CD14-positive monocyte (primary cell): ENCODE results near the gene CLDN7. TPM values are rescaled to one million over a fixed set of nuclear protein-coding genes. Genes with fewer than 3 reads are reported as not detected.

Experiments
- DNase-seq, 3 donors: peaks; one replicate each; pipeline ENCODE4 v3.0.0-alpha.2; 2011 to 2022
- H2AFZ ChIP-seq: 2 replicates; pipeline ENCODE4 v1.6.0; 2012; ENCODE audit warnings: mild to moderate bottlenecking, low read depth, low read length, inconsistent platforms; ENCODE audit not compliant: insufficient read depth, poor library complexity, severe bottlenecking
- H3K27ac ChIP-seq, 2 donors: 1 replicate in 1 of 2; 2 replicates in 1 of 2; pipeline ENCODE4 v1.5.1; 2012 to 2013; ENCODE audit warnings: low read length in 2 of 2, control low read depth in 1 of 2, inconsistent platforms in 1 of 2, low read depth in 1 of 2, mild to moderate bottlenecking in 1 of 2
- H3K27me3 ChIP-seq, 2 donors: one replicate each; pipeline versions ENCODE4 v1.6.0 to v1.6.1; 2011 to 2013; ENCODE audit warnings: low read length in 2 of 2; ENCODE audit not compliant: control insufficient read depth in 2 of 2, insufficient read depth in 2 of 2
- H3K36me3 ChIP-seq, 2 donors: replicated peaks in 1 of 2; 1 replicate in 1 of 2; 2 replicates in 1 of 2; pipeline versions ENCODE4 v1.5.1 to v1.6.1; 2012 to 2013; ENCODE audit warnings: low read length in 2 of 2, control low read depth in 1 of 2, inconsistent platforms in 1 of 2, mild to moderate bottlenecking in 1 of 2; ENCODE audit not compliant: insufficient read depth in 2 of 2, control insufficient read depth in 1 of 2
- H3K4me1 ChIP-seq, 2 donors: 1 replicate in 1 of 2; 2 replicates in 1 of 2; pipeline versions ENCODE4 v1.5.1 to v1.6.1; 2012 to 2013; ENCODE audit warnings: low read length in 2 of 2, control low read depth in 1 of 2, inconsistent platforms in 1 of 2, mild to moderate bottlenecking in 1 of 2, moderate library complexity in 1 of 2; ENCODE audit not compliant: insufficient read depth in 2 of 2, control insufficient read depth in 1 of 2
- H3K4me2 ChIP-seq: replicated peaks from 2 replicates; pipeline ENCODE3; 2012; ENCODE audit warnings: low read length, moderate library complexity, mild to moderate bottlenecking; ENCODE audit not compliant: poor library complexity, severe bottlenecking; ENCODE audit errors: extremely low read depth
- H3K4me3 ChIP-seq, 3 experiments: fragments of 200-600 bp in 1 of 3; sonication (generic) in 1 of 3; replicated peaks in 1 of 3; 1 replicate in 2 of 3; 2 replicates in 1 of 3; pipeline ENCODE4 v1.5.1; 2011 to 2013; ENCODE audit warnings: low read length in 3 of 3, mild to moderate bottlenecking in 3 of 3, control low read depth in 2 of 3, low read depth in 2 of 3, inconsistent platforms in 1 of 3, moderate library complexity in 1 of 3
- H3K79me2 ChIP-seq: 2 replicates; pipeline ENCODE4 v1.6.0; 2012; ENCODE audit warnings: mild to moderate bottlenecking, control low read depth, inconsistent platforms, low read length, moderate library complexity; ENCODE audit not compliant: insufficient read depth
- H3K9ac ChIP-seq: 2 replicates; pipeline ENCODE4 v1.6.0; 2017; ENCODE audit warnings: low read length, mild to moderate bottlenecking; ENCODE audit not compliant: insufficient read depth, poor library complexity, severe bottlenecking
- H3K9me3 ChIP-seq, 2 donors: replicated peaks in 1 of 2; 1 replicate in 1 of 2; 2 replicates in 1 of 2; pipeline versions ENCODE4 v1.5.1 to v1.6.1; 2012 to 2013; ENCODE audit warnings: low read length in 2 of 2, control low read depth in 1 of 2; ENCODE audit not compliant: control insufficient read depth in 1 of 2, insufficient read depth in 1 of 2
- H4K20me1 ChIP-seq: 2 replicates; pipeline ENCODE4 v1.6.0; 2012; ENCODE audit warnings: mild to moderate bottlenecking, low read length, control low read depth, moderate library complexity; ENCODE audit not compliant: insufficient read depth
- H3K27ac Mint-ChIP-seq, 7 donors: one replicate each; pipeline ENCODE4 v1.8.0; 2020; ENCODE audit warnings: mild to moderate bottlenecking in 7 of 7, mixed read lengths in 7 of 7, moderate library complexity in 6 of 7, inconsistent platforms in 2 of 7
- H3K27me3 Mint-ChIP-seq, 3 donors: one replicate each; pipeline ENCODE4 v1.8.0; 2021 to 2022; ENCODE audit warnings: low read depth in 3 of 3, mild to moderate bottlenecking in 3 of 3, mixed read lengths in 3 of 3, moderate library complexity in 3 of 3, inconsistent platforms in 1 of 3
- H3K36me3 Mint-ChIP-seq, 2 donors: one replicate each; pipeline ENCODE4 v1.8.0; 2020; ENCODE audit warnings: mixed read lengths in 2 of 2, inconsistent platforms in 1 of 2, mild to moderate bottlenecking in 1 of 2
- H3K4me1 Mint-ChIP-seq: one replicate; pipeline ENCODE4 v1.8.0; 2020; ENCODE audit warnings: mild to moderate bottlenecking, mixed read lengths
- H3K4me3 Mint-ChIP-seq, 2 donors: one replicate each; pipeline ENCODE4 v1.8.0; 2020; ENCODE audit warnings: mild to moderate bottlenecking in 2 of 2, mixed read lengths in 2 of 2, moderate library complexity in 1 of 2
- H3K9me3 Mint-ChIP-seq, 7 donors: one replicate each; pipeline ENCODE4 v1.8.0; 2020 to 2022; ENCODE audit warnings: mixed read lengths in 7 of 7, mild to moderate bottlenecking in 6 of 7, moderate library complexity in 6 of 7, inconsistent platforms in 2 of 7
- CTCF ChIP-seq: fragments of 200-600 bp; IDR thresholded peaks from one replicate; pipeline ENCODE4 v1.8.0; 2022; ENCODE audit warnings: antibody characterized with exemption, mild to moderate bottlenecking
- WGBS: methylation state at CpG from one replicate; pipeline ENCODE4 v1.1.5; 2013; ENCODE audit warnings: missing lambda C conversion rate; ENCODE audit not compliant: insufficient coverage; 5-methylcytosine and 5-hydroxymethylcytosine counted together
- intact Hi-C, 2 donors: fragments of 100-400 bp; cut with micrococcal nuclease; formaldehyde crosslinking; loops; one replicate each; pipeline versions ENCODE4 v1.15.0 to v1.15.1; 2023
- polyA plus RNA-seq, 3 donors: library from polyadenylated mRNA; depleted of rRNA in 1 of 3; unstranded in 2 of 3; stranded (reverse) in 1 of 3; fragments of 300-500 nt in 2 of 3; fragments of >200 nt in 1 of 3; fragmentation: Illumina TruSeq in 2 of 3; gene quantifications; 1 replicate in 2 of 3; 2 replicates in 1 of 3; pipeline ENCODE4 v1.2.3, GENCODE V29; 2012 to 2021

CLDN7 gene
- polyA plus RNA-seq, 3 donors, result 0.49 to 13.4 (median 2.1) TPM

GRCh38 chr17:7249830-7250229 lies 12.4 kb downstream of the CLDN7 start:
- H3K27ac Mint-ChIP-seq, result peak overlapping the region; percentile 85 to 100 (median 95)
- 46% methylated on average over 7 of the region's 7 CpGs for WGBS
- Histone ChIP-seq H2AFZ (no peak overlapping the region), H3K4me1 (peaks cover 31 to 36% of the 10 kb centered on the region in 2 donors), H3K4me2 (peak overlapping the region; percentile 86), H3K9ac (peak overlapping the region; percentile 97), H3K79me2 (peaks cover 78% of the 10 kb centered on the region), H3K36me3 (peaks cover 24 to 27% of the 10 kb centered on the region in 2 donors), H3K9me3 (no peaks in the 10 kb centered on the region), H3K4me3 (peak overlapping the region; percentile 73 to 93 (median 87)), H4K20me1 (peaks cover 5% of the 10 kb centered on the region), H3K27ac (peak overlapping the region; percentile 100), H3K27me3 (no peaks in the 10 kb centered on the region)
- H3K9me3 Mint-ChIP-seq, result no peaks in the 10 kb centered on the region
- no peaks in the 10 kb centered on the region for H3K27me3 Mint-ChIP-seq
- H3K4me3 Mint-ChIP-seq, result peak overlapping the region; percentile 90 to 93
- DNase-seq, result peak in 1 of 3 donors; percentile 35
- intact Hi-C loops, result loop anchor here (5.0 to 10.0 kb wide), 4 partner anchors 33 to 315 kb away; partner anchors contain the start of genes ACADVL (in 1 of the 2), DLG4 (in 1 of the 2), EIF5A (in 1 of the 2) and SENP3 (in 1 of the 2)
- peaks cover 34% of the 10 kb centered on the region for H3K4me1 Mint-ChIP-seq
- peaks cover 28 to 38% of the 10 kb centered on the region in 2 donors for H3K36me3 Mint-ChIP-seq
- TF ChIP-seq CTCF, result no peak

DNA sequence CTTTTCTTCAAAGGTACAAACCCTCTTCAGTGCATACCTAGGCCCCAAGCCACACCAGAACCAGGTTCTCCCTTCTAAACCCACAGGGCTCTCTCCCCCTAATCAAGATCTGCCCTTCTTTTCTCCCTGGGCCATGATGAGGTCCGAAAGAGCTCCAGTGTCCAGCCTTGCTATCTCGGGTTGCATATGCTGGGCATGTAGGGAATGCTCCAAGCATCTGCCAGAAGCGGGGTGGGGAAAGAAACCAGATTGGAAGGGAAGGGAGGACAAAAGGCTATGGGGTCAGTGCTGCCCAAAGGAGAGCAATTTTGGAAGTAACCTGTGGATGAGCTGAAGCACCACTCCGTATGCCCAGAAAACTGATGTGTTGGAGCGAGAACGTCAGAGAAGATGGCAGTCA lies 13.1 kb downstream of the CLDN7 start:
- no peak for DNase-seq
- Mint-ChIP-seq H3K4me3 (peak overlapping the region in 1 of 2 donors; percentile 62), H3K36me3 (peaks cover 28 to 38% of the 10 kb centered on the region in 2 donors), H3K9me3 (no peaks in the 10 kb centered on the region), H3K4me1 (peaks cover 34% of the 10 kb centered on the region), H3K27ac (peak overlapping the region in 5 of 7 donors; percentile 4 to 95 (median 95)), H3K27me3 (no peaks in the 10 kb centered on the region)
- no peak overlapping the region for H3K9ac ChIP-seq
- intact Hi-C loops, result no loop called here
- H3K4me2 ChIP-seq, result no peak overlapping the region
- H3K36me3 ChIP-seq, result peaks cover 26 to 27% of the 10 kb centered on the region in 2 donors
- peaks cover 5% of the 10 kb centered on the region for H4K20me1 ChIP-seq
- peaks cover 31 to 36% of the 10 kb centered on the region in 2 donors for H3K4me1 ChIP-seq
- peaks cover 76% of the 10 kb centered on the region for H3K79me2 ChIP-seq
- WGBS, result 99% methylated on average over 5 of the region's 6 CpGs
- no peak for TF ChIP-seq CTCF
- no peak overlapping the region for H3K4me3 ChIP-seq
- no peaks in the 10 kb centered on the region for H3K27me3 ChIP-seq
- H3K9me3 ChIP-seq, result no peaks in the 10 kb centered on the region
- H3K27ac ChIP-seq, result peak overlapping the region in 1 of 2 donors; percentile 9
- no peak overlapping the region for H2AFZ ChIP-seq
